Activated T-cell treated with anti-CD3 and anti-CD28 coated beads, Interleukin-2, amount 50 U/mL, for 4 hours (primary cell): ENCODE data around the gene GPR183. TPM values are rescaled to one million over a fixed set of nuclear protein-coding genes. Genes with fewer than 3 reads are reported as not detected.

ENCODE experiments used
- ATAC-seq, 2 donors: fragments of 200-7000 bp; cut with Tn5 transposase; one replicate each; pipeline ENCODE4 v1.10.0; 2021
- DNase-seq: peaks from one replicate; pipeline ENCODE4 v3.0.0-alpha.2; 2020
- H3K27me3 Mint-ChIP-seq: one replicate; pipeline ENCODE4 v1.8.0; 2021; ENCODE audit warnings: low read depth, mixed read lengths
- H3K36me3 Mint-ChIP-seq: one replicate; pipeline ENCODE4 v1.8.0; 2022; ENCODE audit warnings: mixed read lengths; ENCODE audit not compliant: insufficient read depth
- H3K4me1 Mint-ChIP-seq: one replicate; pipeline ENCODE4 v1.8.0; 2021; ENCODE audit warnings: low read depth, mixed read lengths
- H3K4me3 Mint-ChIP-seq: one replicate; pipeline ENCODE4 v1.8.0; 2021; ENCODE audit warnings: mild to moderate bottlenecking, moderate library complexity, mixed read lengths
- H3K9me3 Mint-ChIP-seq: one replicate; pipeline ENCODE4 v1.8.0; 2021; ENCODE audit warnings: mixed read lengths
- total RNA-seq, 3 donors: library from RNA; stranded (reverse); gene quantifications; one replicate each; pipeline ENCODE4 v1.2.1, GENCODE V29; 2021

The GPR183 gene, protein sequence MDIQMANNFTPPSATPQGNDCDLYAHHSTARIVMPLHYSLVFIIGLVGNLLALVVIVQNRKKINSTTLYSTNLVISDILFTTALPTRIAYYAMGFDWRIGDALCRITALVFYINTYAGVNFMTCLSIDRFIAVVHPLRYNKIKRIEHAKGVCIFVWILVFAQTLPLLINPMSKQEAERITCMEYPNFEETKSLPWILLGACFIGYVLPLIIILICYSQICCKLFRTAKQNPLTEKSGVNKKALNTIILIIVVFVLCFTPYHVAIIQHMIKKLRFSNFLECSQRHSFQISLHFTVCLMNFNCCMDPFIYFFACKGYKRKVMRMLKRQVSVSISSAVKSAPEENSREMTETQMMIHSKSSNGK
- total RNA-seq: 10 to 100 TPM; 48.6 to 86.8 (median 65.7) TPM

DNA sequence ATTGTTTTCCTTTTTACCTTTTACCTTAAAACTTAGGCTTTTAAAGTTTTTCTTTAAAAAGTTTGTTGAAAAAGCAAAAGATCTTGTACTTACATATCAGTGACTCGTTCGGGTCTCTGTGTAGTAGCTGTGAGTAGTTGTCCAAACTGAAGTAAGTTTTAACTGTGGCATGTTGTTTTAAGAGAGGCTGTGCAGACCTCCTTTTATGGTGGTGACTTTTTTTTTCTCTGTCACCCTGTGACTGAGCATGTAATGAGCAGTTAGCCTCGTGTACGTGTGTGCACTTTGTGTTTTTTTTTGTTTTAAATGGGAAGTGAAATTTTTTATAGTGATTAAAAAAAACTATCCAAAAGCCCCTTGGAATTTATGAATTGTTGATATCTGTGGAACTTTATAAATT is at the start of gene GPR183:
TSS of gene GPR183 (minus strand) at position 153 of the 400 bp plus-strand sequence. CDS start 11,254 bp downstream, outside the sequence.
- ATAC-seq (peak; percentile 28 to 37), DNase-seq (no peak)
- Mint-ChIP-seq H3K4me1 (peaks cover 82% of the 10 kb centered on the region), H3K36me3 (peaks cover 29% of the 10 kb centered on the region), H3K4me3 (peak within 1 kb of the TSS; percentile 94), H3K27me3 (no peaks in the 10 kb centered on the region), H3K9me3 (no peaks in the 10 kb centered on the region)

DNA sequence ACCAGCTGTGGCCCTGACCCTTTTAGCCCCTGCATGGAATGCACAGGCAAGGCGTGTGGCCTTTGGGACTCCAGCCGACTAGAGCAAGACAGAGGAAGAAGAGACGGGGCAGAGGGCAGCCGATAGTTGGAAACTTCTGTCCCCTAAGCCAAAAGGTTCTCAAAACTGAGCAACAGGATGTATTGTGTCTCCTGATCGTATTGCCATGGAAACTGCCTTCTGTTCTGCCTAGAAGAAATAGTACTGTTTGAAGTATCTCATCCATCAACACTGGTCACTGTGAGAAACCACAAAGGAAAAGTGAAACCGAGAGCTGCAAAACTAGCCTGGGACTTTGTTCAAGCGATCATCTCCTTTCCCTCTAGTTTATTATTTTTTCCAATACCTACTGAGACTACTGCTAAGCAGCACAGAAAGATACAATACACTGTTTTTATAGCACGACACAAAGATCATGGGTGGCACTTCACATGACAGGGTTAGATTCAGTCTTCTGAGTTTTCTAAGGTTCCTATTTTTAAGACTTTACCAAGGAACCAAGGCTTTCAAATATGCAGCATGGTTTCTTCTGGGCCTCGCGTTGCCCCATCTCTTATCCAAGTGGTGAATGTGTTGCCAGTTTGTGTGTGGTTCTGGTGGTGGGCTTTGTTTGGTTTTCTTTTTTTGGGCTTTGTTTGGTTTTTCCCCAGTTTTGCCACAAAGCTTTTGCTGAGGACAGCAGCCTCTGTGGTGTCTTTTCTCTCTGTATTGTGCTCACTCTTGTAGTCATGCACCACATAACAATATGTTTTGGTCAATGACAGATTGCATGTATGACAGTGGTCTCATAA is 49.3 kb upstream of the GPR183 start:
- Mint-ChIP-seq H3K4me1 (peaks cover 97% of the 10 kb centered on the region), H3K4me3 (peak overlapping the region; percentile 66), H3K27me3 (no peaks in the 10 kb centered on the region), H3K36me3 (peaks cover 45% of the 10 kb centered on the region), H3K9me3 (no peaks in the 10 kb centered on the region)
- peak; percentile 9 to 27 for ATAC-seq
- no peak for DNase-seq

DNA sequence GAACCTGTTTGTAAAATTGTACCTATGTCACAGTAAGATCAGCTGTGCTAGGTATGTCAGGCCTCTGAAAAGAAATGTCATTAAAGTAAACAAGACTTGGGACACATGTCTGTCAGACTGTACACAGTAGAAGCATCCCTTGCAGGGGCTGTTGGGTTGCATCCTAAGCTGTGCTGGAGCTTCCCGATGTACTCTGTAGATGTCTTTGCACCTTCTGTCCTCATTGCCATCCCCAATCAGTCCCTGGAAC is 48.7 kb upstream of the GPR183 start:
- Mint-ChIP-seq H3K27me3 (no peaks in the 10 kb centered on the region), H3K36me3 (peaks cover 46% of the 10 kb centered on the region), H3K9me3 (no peaks in the 10 kb centered on the region), H3K4me1 (peaks cover 97% of the 10 kb centered on the region), H3K4me3 (peak overlapping the region; percentile 66)
- DNase-seq: no peak
- ATAC-seq: no peak

DNA sequence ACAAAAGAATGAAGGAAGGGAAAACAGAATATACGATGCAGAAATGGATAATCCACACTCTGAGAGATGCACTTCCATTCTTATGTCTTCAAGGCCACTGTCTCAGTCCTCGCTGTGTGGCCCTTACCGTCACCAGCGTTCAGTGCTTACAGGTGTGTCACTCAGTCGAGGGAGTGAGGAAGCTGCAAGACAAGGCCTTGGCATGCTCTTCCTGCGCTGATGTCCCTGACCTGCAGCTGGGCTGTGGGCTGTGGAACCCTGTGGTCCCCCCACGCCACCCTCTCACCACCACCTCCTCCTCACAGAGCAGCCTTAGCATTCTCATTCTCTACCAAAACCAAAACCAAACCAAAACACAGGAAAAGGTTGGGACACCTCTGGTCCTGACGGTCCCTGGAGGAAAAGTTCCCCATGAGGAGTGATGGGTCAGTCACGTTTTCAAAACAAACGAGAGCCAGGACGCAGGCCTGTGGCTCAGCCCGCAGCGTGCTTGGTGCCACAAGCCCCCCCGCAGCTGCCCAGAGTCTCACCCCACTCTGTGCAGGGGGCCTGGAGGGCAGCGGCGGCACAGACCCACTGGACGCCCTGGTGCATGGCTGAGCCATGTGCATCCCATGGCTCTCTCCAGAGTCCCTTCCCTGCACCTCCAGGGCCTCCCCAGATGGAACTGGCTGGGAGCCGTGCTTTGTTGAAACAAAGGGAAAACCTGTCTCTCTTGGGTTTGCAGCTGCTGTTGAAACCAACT is 48.2 kb upstream of the GPR183 start:
- Mint-ChIP-seq H3K36me3 (peaks cover 42% of the 10 kb centered on the region), H3K4me1 (peaks cover 97% of the 10 kb centered on the region), H3K27me3 (no peaks in the 10 kb centered on the region), H3K9me3 (no peaks in the 10 kb centered on the region), H3K4me3 (peak overlapping the region; percentile 66)
- no peak for DNase-seq
- ATAC-seq: no peak

DNA sequence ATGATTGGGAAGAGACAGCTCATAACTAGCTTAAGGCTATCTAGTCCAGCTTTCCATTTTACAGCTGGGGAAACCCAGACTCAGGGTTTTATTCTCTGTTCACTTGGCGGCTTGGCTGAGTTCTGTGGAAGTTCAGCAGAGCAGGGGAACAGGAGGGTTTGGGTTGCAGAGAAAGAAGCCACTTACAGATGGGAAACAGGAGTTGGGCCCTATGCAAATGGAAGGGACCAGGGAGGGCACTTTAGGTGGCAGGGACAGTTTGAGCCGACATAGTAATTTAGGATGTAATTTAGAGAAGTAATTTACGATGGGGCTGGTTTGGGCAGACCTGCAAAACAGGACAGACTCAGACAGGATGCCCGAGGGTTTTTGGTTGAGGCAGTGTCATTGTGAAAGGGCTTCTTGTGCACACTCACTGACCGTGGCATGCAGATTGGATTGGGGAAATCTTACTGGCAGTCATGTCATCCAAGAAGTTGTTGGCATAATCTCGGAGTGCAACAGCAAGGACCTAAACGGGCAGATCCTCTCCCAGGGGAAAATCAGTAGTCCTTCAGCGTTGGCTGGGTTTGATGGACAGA is 47.3 kb upstream of the GPR183 start:
- ATAC-seq (no peak), DNase-seq (no peak)
- Mint-ChIP-seq H3K27me3 (no peaks in the 10 kb centered on the region), H3K36me3 (peaks cover 39% of the 10 kb centered on the region), H3K9me3 (no peaks in the 10 kb centered on the region), H3K4me1 (peaks cover 95% of the 10 kb centered on the region), H3K4me3 (peak overlapping the region; percentile 49)

DNA sequence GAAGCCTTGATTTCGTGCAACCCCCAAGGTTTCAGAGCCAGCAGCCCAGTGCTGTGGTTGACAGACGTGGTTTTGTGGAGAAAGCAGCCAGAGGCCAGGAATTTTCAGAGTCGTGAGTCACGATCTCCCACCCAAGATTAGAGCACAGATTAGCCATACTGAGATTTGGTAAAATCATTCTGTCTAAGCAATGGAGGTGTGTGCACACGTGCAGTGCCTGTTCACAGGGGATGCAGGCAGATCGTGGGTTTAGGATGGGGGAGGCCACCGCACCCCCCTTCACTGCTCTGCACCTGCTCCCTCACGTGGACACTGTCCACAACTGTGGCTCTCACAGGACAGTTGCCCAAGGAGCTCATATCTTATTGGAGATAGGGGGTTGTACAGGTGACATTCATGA is 46.6 kb upstream of the GPR183 start:
- ATAC-seq (no peak), DNase-seq (no peak)
- peaks cover 94% of the 10 kb centered on the region for H3K4me1 Mint-ChIP-seq
- H3K27me3 Mint-ChIP-seq: no peaks in the 10 kb centered on the region
- H3K36me3 Mint-ChIP-seq: peaks cover 39% of the 10 kb centered on the region
- peak overlapping the region; percentile 49 for H3K4me3 Mint-ChIP-seq
- no peaks in the 10 kb centered on the region for H3K9me3 Mint-ChIP-seq

DNA sequence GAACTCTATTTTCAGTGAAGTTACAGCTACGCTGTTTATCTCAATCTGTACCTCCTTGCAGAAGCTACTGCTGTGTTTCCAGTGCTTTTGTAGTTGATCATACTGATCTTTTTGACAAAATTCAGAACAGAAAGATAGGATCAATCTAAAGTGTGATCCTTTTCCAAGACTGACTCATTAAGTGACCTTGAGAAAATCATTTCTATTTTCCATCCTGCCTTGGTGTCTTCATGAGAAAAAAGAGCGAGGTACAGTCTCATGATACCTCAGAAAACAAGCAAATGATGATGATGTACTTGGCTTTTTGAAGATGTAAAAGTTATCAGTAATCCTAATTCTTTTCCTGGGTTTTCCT is 46.0 kb upstream of the GPR183 start:
- Mint-ChIP-seq H3K4me1 (peaks cover 95% of the 10 kb centered on the region), H3K9me3 (no peaks in the 10 kb centered on the region), H3K27me3 (no peaks in the 10 kb centered on the region), H3K4me3 (peak overlapping the region; percentile 43), H3K36me3 (peaks cover 41% of the 10 kb centered on the region)
- DNase-seq (no peak), ATAC-seq (no peak)

DNA sequence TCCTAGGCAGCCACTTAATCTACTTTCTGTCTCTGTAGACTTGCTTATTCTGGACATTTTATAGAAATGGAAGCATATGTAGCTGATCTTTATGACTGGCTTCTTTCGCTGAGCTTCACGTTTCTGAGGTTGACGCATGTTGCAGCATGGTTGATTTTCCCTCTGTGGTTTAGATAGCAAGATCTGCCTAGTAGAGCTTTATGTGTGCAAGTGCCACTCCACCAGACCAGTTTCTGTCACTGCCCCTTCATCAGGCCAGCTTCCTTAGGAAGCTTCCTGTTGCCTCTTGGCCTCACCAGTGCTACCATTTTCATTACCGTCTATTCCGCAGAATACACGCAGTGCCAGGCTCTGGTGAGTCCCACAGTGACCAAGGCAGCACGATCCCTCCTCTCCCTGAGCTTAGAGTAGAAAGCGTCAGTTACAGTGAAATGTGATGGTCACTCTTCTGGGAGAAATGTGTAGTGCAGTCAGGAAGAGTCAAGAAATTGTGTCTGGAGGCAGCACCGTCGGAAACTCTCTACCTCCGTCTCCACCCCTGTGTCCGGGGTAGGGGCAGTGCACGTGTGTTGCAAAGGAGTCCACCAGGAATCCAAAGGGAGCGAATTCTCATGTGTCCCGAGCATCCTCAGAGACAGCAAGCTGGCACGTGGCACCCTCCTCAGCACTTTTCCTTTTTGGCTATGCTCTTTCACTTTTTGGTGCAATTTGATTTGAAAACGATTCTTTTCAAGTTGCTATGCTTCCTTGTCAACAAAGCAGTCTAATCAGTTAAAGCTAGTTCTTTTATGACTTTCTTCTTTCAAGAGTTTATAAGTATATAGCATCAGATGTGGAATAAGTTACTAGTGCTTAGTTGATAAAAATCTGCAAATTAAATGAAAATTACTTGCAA is 45.4 kb upstream of the GPR183 start:
- no peak for DNase-seq
- H3K9me3 Mint-ChIP-seq: no peaks in the 10 kb centered on the region
- peaks cover 40% of the 10 kb centered on the region for H3K36me3 Mint-ChIP-seq
- peaks cover 95% of the 10 kb centered on the region for H3K4me1 Mint-ChIP-seq
- ATAC-seq: peak; percentile 24 to 29
- H3K27me3 Mint-ChIP-seq: no peaks in the 10 kb centered on the region
- peak overlapping the region; percentile 71 for H3K4me3 Mint-ChIP-seq

DNA sequence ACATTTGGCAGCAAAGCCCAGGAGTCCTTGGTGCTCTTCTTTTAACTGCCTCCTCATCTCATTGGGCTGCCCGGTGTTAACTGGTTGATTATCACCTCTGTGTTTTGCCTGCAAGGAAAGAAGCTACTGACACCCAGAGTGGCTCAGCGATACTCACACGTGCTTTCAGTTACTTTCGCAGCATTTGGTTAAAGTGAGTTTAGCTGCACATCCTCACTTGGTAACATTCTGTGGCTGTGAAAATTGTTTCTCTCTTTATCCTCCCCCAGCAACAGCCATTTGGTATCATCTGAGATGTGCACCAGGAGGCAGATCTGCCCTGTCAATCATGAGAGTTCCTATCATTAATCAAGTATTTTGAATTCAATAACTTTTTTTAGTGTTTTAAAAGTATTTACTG is 44.6 kb upstream of the GPR183 start:
- H3K4me3 Mint-ChIP-seq: peak overlapping the region; percentile 71
- H3K27me3 Mint-ChIP-seq: no peaks in the 10 kb centered on the region
- peaks cover 94% of the 10 kb centered on the region for H3K4me1 Mint-ChIP-seq
- H3K9me3 Mint-ChIP-seq: no peaks in the 10 kb centered on the region
- DNase-seq (no peak), ATAC-seq (peak; percentile 23 to 52)
- peaks cover 43% of the 10 kb centered on the region for H3K36me3 Mint-ChIP-seq

DNA sequence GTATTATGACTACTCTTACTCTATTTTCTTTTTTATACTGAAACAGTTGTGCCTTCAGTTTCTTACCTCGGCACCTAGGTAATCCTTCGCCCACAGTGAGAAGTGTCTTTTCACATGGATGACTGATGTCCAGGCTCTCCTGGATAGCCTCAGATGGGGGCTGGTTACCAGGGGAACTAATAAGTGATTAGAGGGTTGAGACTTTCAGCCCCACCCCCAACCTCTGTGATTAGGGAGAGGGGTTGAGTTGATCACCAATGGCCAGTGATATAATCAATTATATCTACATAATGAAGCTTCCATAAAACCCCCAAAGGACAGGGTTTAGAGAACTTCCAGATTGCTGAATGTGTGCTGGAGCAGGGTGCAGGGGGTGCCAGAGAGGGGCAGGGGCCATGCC is 43.0 kb upstream of the GPR183 start:
- Mint-ChIP-seq H3K27me3 (no peaks in the 10 kb centered on the region), H3K4me3 (no peak overlapping the region), H3K36me3 (peaks cover 44% of the 10 kb centered on the region), H3K4me1 (peaks cover 90% of the 10 kb centered on the region), H3K9me3 (no peaks in the 10 kb centered on the region)
- no peak for DNase-seq
- ATAC-seq: no peak

DNA sequence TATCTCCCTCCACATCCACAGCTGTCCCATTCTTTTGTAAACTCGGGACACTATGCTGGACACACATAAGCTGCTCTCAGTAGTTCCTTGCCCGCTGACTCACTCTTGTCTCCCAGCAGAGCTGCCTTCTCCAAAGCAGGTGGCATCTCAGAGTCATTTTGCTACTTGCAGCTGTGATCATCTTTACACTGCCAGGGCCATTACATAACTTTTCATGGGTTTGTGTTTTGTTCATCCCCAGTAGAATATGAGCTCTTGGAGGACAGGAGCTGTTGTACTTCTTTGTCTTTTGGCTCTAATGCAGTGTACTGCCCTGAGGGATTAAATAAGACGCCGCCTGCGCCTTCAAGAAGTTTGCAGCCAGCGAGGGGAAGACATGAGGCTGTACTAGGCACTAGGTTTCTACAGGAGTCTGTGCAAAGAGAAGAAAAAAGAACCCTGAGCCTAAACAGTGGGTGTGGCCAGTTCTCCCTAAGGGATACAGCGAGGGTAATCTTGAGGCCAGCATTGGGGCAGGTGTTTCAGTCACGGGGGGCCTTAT is 40.8 kb upstream of the GPR183 start:
- no peaks in the 10 kb centered on the region for H3K27me3 Mint-ChIP-seq
- H3K4me1 Mint-ChIP-seq: peaks cover 84% of the 10 kb centered on the region
- ATAC-seq (no peak), DNase-seq (no peak)
- H3K4me3 Mint-ChIP-seq: no peak overlapping the region
- H3K9me3 Mint-ChIP-seq: no peaks in the 10 kb centered on the region
- peaks cover 56% of the 10 kb centered on the region for H3K36me3 Mint-ChIP-seq

DNA sequence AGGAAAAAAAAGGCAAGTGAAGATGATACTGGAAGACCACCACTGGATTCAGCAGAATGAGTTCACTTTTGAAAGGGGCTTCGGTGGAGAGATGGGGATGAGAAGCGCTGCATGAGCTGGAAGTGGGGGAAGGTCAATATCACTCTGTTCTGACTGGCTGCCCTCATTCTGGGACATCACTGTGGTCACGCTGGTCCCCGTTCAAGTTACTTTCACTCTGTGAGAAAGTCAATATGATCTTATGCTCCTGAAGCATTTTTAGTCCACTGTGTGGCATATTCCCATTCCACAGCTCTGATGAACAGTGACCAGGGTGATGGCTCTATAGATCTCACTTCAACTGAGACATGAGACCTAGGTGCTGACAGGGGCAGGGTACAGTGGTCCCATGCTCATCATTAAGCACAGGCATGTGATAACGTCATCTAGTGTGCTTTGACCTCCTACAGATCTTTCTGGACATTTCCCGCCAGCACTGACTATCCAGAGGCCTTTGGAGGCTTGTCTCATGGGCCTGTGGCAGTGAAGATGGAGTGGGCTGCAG is 40.2 kb upstream of the GPR183 start:
- Mint-ChIP-seq H3K27me3 (no peaks in the 10 kb centered on the region), H3K4me1 (peaks cover 82% of the 10 kb centered on the region), H3K36me3 (peaks cover 56% of the 10 kb centered on the region), H3K9me3 (no peaks in the 10 kb centered on the region), H3K4me3 (no peak overlapping the region)
- DNase-seq: no peak
- no peak for ATAC-seq

DNA sequence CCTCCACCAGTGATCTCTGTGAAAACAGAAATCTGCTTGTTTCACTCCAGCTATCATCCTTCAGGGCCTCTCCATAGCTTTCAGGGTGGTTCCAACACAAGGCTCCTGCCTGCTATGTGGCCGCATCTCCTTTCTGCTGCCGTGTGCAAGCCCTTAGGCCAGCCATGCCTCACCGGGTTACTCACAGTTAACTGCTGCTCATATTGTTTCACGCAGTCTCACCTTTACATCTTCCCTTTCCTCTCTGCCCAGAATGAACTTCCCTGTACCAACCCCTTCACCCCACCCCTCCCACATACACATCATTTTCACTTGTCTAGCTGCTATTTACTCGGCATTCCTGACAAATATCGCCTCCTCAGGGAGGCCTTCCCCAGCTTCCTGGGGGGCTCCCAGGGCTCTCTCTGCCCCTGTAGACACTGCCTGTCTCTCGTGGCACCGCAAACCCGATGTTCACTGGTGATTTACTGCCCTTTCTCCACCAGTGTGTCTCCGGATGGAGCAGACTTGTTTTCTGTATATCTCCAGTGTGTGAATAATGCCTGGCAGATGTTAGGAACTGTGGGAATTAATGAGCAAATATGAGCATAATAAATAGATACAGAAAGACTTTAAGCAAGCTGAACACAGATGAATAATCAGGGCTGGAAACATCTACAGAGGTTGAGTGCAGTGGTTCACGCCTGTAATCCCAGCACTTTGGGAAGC is 39.3 kb upstream of the GPR183 start:
- peaks cover 82% of the 10 kb centered on the region for H3K4me1 Mint-ChIP-seq

More for the DNA sequence above, 39.3 kb upstream of the GPR183 start:
- Mint-ChIP-seq H3K4me3 (no peak overlapping the region), H3K9me3 (no peaks in the 10 kb centered on the region), H3K27me3 (no peaks in the 10 kb centered on the region), H3K36me3 (peaks cover 64% of the 10 kb centered on the region)
- no peak for ATAC-seq
- no peak for DNase-seq
